Occipital lobe (tissue), 2 donors: ENCODE measurements around the gene PROB1. TPM values are rescaled to one million over a fixed set of nuclear protein-coding genes. Genes with fewer than 3 reads are reported as not detected.
"Not testable (repeated sequence)": the region's sequence is repeated elsewhere in the genome, so short reads cannot be mapped to it uniquely, and the experiment has no call there.

ENCODE experiments used
- DNase-seq: peaks from one replicate; lab custom pipeline; 2025; lab: John Stamatoyannopoulos, UW
- total RNA-seq: library from RNA; depleted of rRNA; stranded (reverse); fragments of >200 nt; gene quantifications from one replicate; pipeline ENCODE4 v1.2.3, GENCODE V29; 2014

Gene PROB1
- 0.16 TPM for total RNA-seq

- DNase-seq = no peak
Measured at GRCh38 chr5:139394654-139395566, at the start of gene PROB1. Gene PROB1, minus strand, starts transcription at chr5:139395104. Its CDS starts 23 bp downstream, at chr5:139395081.

DNA sequence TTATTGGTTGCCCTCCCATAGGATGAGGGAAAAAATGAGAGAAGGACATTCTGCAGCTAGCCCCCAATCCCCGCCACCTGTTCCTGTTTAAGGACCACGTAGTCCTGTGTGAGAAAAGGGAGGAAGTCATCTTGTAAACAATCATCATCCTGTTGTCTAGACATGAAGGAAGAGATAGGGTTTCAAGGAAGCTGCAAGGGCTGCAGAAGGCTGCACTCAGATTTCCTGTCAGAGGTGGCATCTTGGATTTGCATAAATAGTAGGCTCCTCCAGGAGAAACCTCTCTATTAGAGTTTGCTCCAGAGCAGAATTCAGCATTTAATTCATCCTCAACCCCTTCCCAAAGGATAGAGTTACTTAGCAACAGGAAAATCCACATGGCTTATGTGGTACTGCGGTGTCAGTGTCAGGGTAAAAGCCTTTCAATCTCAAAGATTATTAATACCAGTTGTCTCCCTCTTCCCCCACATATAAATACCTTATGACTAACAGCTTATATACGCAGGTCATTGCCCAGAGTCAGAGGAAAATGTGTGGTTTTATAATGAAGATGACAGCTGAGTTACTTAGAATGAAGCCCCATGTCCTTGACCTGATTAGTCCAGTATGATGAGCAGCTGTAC lies 49.0 kb upstream of the PROB1 start:
- DNase-seq = no peak

DNA sequence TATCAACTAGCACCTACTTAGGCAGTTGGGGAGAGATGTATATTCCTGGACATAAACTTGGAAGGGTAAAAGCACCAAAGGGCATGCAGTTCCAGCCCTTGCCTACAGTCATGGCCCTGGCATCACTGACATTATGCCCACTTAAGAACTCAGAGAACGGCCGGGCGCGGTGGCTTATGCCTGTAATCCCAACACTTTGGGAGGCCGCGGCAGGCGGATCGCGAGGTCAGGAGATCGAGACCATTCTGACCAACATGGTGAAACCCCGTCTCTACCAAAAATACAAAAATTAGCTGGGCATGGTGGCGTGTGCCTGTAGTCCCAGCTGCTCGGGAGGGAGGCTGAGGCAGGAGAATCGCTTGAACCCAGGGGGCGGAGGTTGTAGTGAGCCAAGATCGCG lies 45.5 kb upstream of the PROB1 start:
- DNase-seq = not testable (repeated sequence)

DNA sequence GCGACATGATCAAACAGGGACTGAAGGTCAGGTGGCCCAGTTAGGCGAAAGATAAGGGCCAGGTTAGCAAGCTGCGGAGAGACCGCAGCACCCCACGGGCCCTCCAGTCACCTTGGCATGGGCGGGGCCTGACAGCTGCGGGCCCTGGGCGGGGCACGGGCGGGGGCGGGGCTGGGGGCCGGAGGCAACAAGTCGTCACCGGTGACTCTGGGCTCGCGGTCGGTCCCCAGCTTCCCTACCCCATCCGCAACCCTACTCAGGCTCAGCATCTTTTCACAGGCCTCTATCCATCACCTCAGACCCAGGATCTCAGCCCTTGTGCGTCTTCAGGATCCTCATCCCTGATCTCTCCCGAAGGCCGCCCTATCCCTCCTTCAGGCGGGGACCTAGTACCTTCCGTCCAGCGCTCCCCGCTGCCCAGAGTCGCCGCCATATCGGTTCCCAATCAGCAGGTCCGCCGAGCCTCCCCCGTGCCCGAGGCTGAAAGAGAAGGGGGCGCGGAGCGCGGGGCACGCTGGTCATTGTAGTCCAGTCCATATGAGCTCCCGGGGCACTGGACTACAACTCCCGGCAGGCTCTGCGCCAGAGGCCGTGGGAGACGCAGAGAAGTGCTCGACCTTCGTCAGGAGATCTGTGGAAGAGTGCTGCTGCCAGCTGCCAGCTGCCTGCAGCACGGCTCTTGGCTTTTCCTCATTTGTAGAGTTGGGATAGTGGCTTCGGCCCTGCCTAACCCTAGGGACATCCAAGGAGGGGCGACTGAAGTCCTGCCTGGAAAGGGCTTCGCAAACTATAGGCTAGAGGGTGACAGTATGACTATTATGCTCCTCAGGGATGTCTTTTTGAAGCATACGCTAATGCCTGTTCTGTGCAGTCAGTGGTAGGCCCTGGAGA lies 44.4 kb upstream of the PROB1 start, which contains the start of gene DNAJC18:
TSS of gene DNAJC18 (minus strand) at position 513 of the 891 bp plus-strand sequence. CDS start at position 433, 80 bp downstream.
- peak; percentile 94 for DNase-seq

DNA sequence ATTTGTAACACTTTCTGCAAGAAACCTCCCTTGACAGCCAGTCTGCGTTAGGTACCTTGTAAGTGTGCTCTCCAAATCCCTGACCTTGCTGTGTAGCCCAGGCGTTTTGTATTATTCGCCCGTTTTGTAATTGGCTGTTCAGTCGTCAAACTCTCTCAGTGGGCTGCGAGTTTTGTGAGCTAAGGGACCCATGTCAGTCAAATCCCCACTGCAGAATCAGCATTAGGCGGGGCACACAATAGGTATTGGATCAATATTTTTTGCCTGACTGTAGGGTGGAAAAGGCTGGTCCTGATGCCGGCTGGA lies 43.8 kb upstream of the PROB1 start:
- no peak for DNase-seq

- DNase-seq = no peak
Measured at GRCh38 chr5:139435676-139436075, 40.8 kb upstream of the PROB1 start.

- DNase-seq = no peak
Measured at GRCh38 chr5:139431706-139432105, 36.8 kb upstream of the PROB1 start.

- DNase-seq = no peak
Measured at GRCh38 chr5:139430015-139430414, 35.1 kb upstream of the PROB1 start.

DNA sequence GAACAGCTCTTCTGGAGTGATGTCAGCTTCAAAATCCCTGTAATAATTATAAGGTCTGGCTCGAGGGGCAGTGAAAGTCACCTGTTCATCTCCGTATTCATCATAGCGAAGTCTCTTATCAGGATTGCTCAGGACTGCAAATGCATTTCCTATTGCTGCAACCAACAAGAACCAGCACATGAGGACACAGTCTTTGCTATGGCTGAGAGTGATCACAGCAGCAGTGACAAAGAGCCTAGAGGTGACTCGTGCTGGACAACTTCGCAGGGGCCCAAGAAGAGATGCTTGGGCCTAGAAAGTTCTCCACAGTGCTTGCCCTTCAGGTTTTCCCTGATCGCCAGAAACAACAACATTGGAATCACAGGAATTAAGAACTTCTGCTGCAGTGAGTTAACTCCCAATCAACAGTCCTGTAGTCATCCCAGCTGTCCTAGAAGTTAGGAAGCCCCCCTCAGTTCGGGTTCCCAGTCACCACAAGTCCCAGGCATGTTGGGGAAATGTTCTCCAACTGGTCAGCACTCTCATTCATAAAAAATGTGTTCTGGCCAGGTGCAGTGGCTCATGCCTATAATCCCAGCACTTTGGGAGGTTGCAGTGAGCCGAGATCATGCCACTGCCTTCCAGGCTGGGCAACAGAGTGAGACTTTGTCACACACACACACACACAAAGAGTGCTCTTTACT lies 31.4 kb upstream of the PROB1 start:
- DNase-seq = no peak

DNA sequence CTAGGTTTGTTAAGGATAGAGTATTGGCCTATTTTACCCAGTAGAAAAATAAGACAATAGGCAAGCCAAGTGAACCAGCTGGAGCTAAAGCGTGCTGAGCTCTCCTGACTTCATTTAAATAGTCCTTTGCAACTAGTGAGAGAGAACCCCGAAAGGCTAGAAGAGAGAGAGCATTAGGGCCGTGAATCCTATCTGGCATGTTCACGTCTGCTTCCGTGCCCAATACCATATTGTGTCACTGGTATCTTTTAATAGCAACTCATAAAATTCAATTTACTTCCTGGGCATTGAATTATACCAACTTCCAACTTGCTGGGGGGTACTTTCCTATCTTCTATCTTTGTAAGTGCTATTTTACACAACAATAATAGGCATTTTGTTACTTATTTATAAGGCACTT lies 30.6 kb upstream of the PROB1 start:
- no peak for DNase-seq

DNA sequence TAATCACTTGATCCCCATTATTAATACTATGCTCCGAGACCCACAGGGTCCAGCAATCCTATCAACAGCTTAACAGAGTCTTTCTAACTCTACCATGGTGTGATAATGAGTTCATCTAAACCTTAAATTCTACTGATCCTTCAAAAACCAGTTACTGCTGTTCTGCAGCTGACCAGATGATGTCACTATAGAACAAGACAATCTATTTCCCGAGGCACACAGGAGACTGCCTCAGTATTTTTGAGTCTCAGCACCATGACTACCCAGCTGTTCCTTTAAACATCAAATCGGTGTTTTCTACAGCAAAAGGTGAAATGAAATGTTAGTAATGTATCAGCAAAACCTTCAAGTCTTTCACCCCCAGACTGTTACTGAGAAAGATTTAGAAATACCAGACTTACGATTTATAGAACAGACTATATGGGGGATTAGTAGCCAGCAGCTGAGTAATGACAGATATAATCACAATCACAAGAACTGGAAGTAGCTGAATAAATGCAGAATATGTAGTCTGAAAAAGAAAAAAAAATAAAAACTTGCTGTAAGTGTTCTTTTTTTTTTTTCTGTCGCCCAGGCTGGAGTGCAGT lies 27.5 kb upstream of the PROB1 start:
- peak; percentile 5 for DNase-seq

GRCh38 chr5:139419226-139420192 lies 24.6 kb upstream of the PROB1 start:
- no peak for DNase-seq

DNA sequence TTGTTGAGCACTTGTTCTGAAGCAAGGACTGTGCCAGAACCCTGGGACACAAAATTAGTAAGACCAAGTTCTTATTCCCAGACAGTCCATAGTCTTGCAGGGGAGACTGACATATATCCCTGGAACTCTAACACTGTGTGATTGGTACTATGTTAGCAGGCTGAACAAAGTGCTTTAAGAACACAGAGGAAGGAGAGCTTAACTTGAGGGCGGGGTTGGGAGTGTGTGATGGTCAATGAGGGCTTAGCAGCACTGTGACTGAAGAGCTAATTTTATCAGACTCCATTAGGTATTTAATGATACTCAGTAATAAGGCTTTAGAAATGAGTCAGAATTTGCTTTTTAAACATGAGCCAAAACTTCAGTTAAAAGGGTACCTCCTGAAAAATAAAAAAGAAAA lies 23.9 kb upstream of the PROB1 start:
- no peak for DNase-seq

GRCh38 chr5:139417214-139417613 lies 22.3 kb upstream of the PROB1 start:
- no peak for DNase-seq

GRCh38 chr5:139416651-139417050 lies 21.7 kb upstream of the PROB1 start:
- DNase-seq = no peak

DNA sequence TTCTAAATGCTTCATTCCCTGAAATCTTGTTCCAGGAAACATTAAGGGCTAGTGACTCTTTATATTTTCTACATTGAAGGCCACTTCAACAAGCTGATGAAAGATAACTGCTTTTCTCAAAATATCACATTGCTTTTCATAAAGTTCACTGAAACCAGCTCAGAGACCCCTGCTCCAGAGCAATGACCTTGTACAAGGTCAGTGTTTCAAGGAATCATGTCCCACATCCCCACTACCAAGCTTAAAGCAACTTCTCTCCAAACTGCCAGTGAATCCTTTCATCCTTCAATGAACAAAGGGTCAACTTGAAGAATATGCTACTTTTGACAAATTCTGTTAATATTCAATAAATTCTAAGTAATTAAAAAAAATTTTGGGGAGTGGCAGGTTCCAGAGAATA lies 21.0 kb upstream of the PROB1 start:
- no peak for DNase-seq

DNA sequence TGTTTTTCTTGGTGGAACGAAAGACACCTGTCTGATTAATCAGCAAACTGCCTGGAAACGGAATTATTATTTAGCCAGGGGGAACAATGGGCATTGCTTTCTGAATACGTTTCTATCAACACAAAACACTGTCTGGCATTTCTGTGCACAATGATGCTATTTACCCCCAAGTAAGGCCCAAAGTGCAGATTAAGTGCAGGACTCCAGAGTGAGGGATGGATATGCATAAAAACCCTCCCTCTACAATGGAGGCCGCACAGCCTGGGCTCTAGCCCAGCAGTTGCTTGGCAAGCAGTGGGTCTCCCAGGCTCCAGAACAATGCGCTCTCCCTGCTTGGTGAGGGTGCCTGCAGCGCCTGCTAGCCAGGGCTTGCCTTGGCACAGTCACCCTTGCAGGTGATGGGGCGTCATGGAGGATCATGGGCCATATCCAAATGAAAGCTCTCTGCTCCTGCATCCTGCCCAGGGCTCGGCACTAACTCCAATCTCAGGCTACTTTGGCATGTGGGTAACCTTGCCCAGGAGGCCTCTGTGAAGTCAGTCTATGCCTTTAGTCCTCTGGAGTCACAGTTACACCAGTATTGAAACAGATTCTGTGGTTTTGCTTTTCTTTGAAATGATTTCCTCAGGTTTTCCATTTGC lies 20.4 kb upstream of the PROB1 start:
- DNase-seq = peak; percentile 72

DNA sequence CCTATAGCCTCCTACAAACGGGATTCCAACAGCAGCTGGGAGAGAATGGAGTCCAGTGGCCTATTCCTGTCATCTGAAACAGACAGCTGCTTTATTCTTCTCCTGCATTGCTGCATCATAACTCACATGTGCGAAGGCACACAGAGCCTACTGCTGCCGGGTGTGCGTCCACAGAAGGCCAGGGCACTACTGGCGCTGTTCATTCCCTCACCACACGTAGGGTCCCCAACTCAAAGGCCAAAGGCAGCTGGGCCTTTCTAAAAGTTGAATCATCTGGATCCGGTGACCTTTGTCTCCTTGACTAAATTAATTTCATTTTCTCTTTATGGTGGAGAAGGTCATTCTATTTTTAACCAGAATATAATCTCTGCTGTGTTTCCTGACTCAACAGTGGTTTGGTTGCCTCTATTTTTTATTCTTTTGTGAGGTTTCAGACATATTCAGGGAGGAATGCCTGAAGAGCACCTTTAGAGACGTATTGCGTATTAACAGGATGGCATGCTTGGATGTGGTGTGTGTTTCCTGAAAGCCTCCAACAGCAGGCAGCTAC lies 19.8 kb upstream of the PROB1 start:
- DNase-seq = peak; percentile 24

- no peak for DNase-seq
Measured at GRCh38 chr5:139413963-139414362, 19.1 kb upstream of the PROB1 start.
